ENCODE measurements around the gene AXIN1.

- TF ChIP-seq CTCF (IDR thresholded peaks at IDR 0.05) (no peak), POLR2A (IDR thresholded peaks at IDR 0.05) (no peak)
Observed at GRCh38 chr16:375212-375611, 22.7 kb upstream of the AXIN1 start.
